HG03280 (cell line): ENCODE results near the gene WDFY2.
"Not testable (repeated sequence)": the region's sequence is repeated elsewhere in the genome, so short reads cannot be mapped to it uniquely, and the experiment has no call there.

Source experiments
- ATAC-seq: cut with Tn5 transposase; IDR thresholded peaks from one replicate; pipeline ENCODE4 v1.9.1; 2021; ENCODE audit warnings: mild to moderate bottlenecking, moderate library complexity; ENCODE audit not compliant: unreplicated experiment

The WDFY2 gene

GRCh38 chr13:51583875-51584730 is at the start of gene WDFY2:
TSS of gene WDFY2 (plus strand) at chr13:51584462. CDS start at chr13:51584688, 226 bp downstream.
- ATAC-seq = peak; percentile 82

- no peak for ATAC-seq
These were observed 45.6 kb upstream of the WDFY2 start for GRCh38 chr13:51538591-51539179.

- no peak for ATAC-seq
These were observed 44.4 kb upstream of the WDFY2 start for GRCh38 chr13:51539887-51540286.

GRCh38 chr13:51541037-51541436 is 43.2 kb upstream of the WDFY2 start:
- ATAC-seq = no peak

GRCh38 chr13:51541809-51542258 is 42.4 kb upstream of the WDFY2 start:
- no peak for ATAC-seq

GRCh38 chr13:51542346-51543242 is 41.7 kb upstream of the WDFY2 start:
- ATAC-seq = no peak

- ATAC-seq = not testable (repeated sequence)
These were observed 38.8 kb upstream of the WDFY2 start for GRCh38 chr13:51545446-51545845.

- no peak for ATAC-seq
These were observed 36.7 kb upstream of the WDFY2 start for GRCh38 chr13:51547425-51548176.

GRCh38 chr13:51549050-51549449 is 35.2 kb upstream of the WDFY2 start:
- no peak for ATAC-seq

GRCh38 chr13:51549593-51549992 is 34.7 kb upstream of the WDFY2 start:
- no peak for ATAC-seq

GRCh38 chr13:51550151-51550550 is 34.1 kb upstream of the WDFY2 start:
- ATAC-seq = no peak

- no peak for ATAC-seq
These were observed 32.8 kb upstream of the WDFY2 start for GRCh38 chr13:51551416-51551815.

GRCh38 chr13:51552027-51552426 is 32.2 kb upstream of the WDFY2 start:
- ATAC-seq = no peak

- no peak for ATAC-seq
These were observed 30.7 kb upstream of the WDFY2 start for GRCh38 chr13:51553531-51553930.

GRCh38 chr13:51556740-51557139 is 27.5 kb upstream of the WDFY2 start:
- no peak for ATAC-seq

- no peak for ATAC-seq
These were observed 26.8 kb upstream of the WDFY2 start for GRCh38 chr13:51557438-51557837.

GRCh38 chr13:51557875-51558612 is 26.2 kb upstream of the WDFY2 start:
- ATAC-seq = no peak

GRCh38 chr13:51559946-51560735 is 24.1 kb upstream of the WDFY2 start:
- ATAC-seq = no peak
